Measurements from ENCODE around the gene PTPRD. TPM values are rescaled to one million over a fixed set of nuclear protein-coding genes. Genes with fewer than 3 reads are reported as not detected.

The PTPRD gene
- total and polyA plus RNA-seq, 2 donors (not counting 1 experiment from before 2014, with no cell fraction given) = 0.35 to 4.8 TPM

- Histone ChIP-seq H3K4me2 (ENCODE audit: extremely low read depth, insufficient read depth, low read length) (no peak overlapping the region), H4K20me1 (ENCODE audit: control insufficient read depth, extremely low read depth, insufficient read depth, low read length) (no peaks in the 10 kb centered on the region), H3K9ac (ENCODE audit: insufficient read depth, low read length) (no peak overlapping the region), H2AFZ (ENCODE audit: low read length) (no peak overlapping the region), H3K27me3 (ENCODE audit: control insufficient read depth, insufficient read depth, low read length) (no peaks in the 10 kb centered on the region), H3K4me1 (ENCODE audit: control insufficient read depth, extremely low read depth, insufficient read depth, low read length) (no peaks in the 10 kb centered on the region), H3K4me3 (replicated peaks in 1 of 4; ENCODE audit: control extremely low read depth in 1 of 4, insufficient read depth in 1 of 4, low read depth in 3 of 4, low read length in 4 of 4) (peak overlapping the region in 1 of 4 experiments; percentile 24), H3K27ac (ENCODE audit: insufficient read depth, low read length) (no peak overlapping the region), H3K36me3 (ENCODE audit: control insufficient read depth, insufficient read depth, low read length) (no peaks in the 10 kb centered on the region), H3K9me3 (ENCODE audit: control insufficient read depth, insufficient read depth, low read depth, low read length) (no peaks in the 10 kb centered on the region), H3K79me2 (ENCODE audit: control insufficient read depth, insufficient read depth, low read length) (no peaks in the 10 kb centered on the region)
- no peak for TF ChIP-seq CTCF (conservative IDR thresholded peaks at IDR 0.05 in 1 of 2, IDR thresholded peaks at IDR 0.05 in 1 of 2; ENCODE audit: low read depth in 1 of 2, low read length in 2 of 2)
- TF ChIP-seq EZH2 (IDR thresholded peaks at IDR 0.05; ENCODE audit: low read length, missing control alignments) = no peak
- no peak for DNase-seq (ENCODE audit: low read depth in 2 of 2)
Measured at GRCh38 chr9:8895106-8895860, 1717.5 kb downstream of the PTPRD start.

GRCh38 chr9:8890695-8891094 lies 1722.1 kb downstream of the PTPRD start:
- Histone ChIP-seq H3K36me3 (ENCODE audit: control insufficient read depth, insufficient read depth, low read length) (no peaks in the 10 kb centered on the region), H3K9ac (ENCODE audit: insufficient read depth, low read length) (no peak overlapping the region), H2AFZ (ENCODE audit: low read length) (no peak overlapping the region), H3K4me2 (ENCODE audit: extremely low read depth, insufficient read depth, low read length) (no peak overlapping the region), H3K4me3 (replicated peaks in 1 of 4; ENCODE audit: control extremely low read depth in 1 of 4, insufficient read depth in 1 of 4, low read depth in 3 of 4, low read length in 4 of 4) (no peak overlapping the region), H3K9me3 (ENCODE audit: control insufficient read depth, insufficient read depth, low read depth, low read length) (no peaks in the 10 kb centered on the region), H3K4me1 (ENCODE audit: control insufficient read depth, extremely low read depth, insufficient read depth, low read length) (no peaks in the 10 kb centered on the region), H3K79me2 (ENCODE audit: control insufficient read depth, insufficient read depth, low read length) (no peaks in the 10 kb centered on the region), H3K27ac (ENCODE audit: insufficient read depth, low read length) (no peak overlapping the region), H4K20me1 (ENCODE audit: control insufficient read depth, extremely low read depth, insufficient read depth, low read length) (no peaks in the 10 kb centered on the region), H3K27me3 (ENCODE audit: control insufficient read depth, insufficient read depth, low read length) (no peaks in the 10 kb centered on the region)
- DNase-seq (ENCODE audit: low read depth in 2 of 2) = no peak
- TF ChIP-seq CTCF (conservative IDR thresholded peaks at IDR 0.05 in 1 of 2, IDR thresholded peaks at IDR 0.05 in 1 of 2; ENCODE audit: low read depth in 1 of 2, low read length in 2 of 2) = no peak
- no peak for TF ChIP-seq EZH2 (IDR thresholded peaks at IDR 0.05; ENCODE audit: low read length, missing control alignments)

GRCh38 chr9:8889100-8889499 lies 1723.7 kb downstream of the PTPRD start:
- no peaks in the 10 kb centered on the region for H4K20me1 ChIP-seq (ENCODE audit: control insufficient read depth, extremely low read depth, insufficient read depth, low read length)
- no peak overlapping the region for H2AFZ ChIP-seq (ENCODE audit: low read length)
- DNase-seq (ENCODE audit: low read depth in 2 of 2) = no peak
- H3K4me2 ChIP-seq (ENCODE audit: extremely low read depth, insufficient read depth, low read length) = no peak overlapping the region
- TF ChIP-seq EZH2 (IDR thresholded peaks at IDR 0.05; ENCODE audit: low read length, missing control alignments) = no peak
- no peak overlapping the region for H3K27ac ChIP-seq (ENCODE audit: insufficient read depth, low read length)
- H3K27me3 ChIP-seq (ENCODE audit: control insufficient read depth, insufficient read depth, low read length) = no peaks in the 10 kb centered on the region
- H3K79me2 ChIP-seq (ENCODE audit: control insufficient read depth, insufficient read depth, low read length) = no peaks in the 10 kb centered on the region
- H3K9ac ChIP-seq (ENCODE audit: insufficient read depth, low read length) = no peak overlapping the region
- no peaks in the 10 kb centered on the region for H3K36me3 ChIP-seq (ENCODE audit: control insufficient read depth, insufficient read depth, low read length)
- H3K4me1 ChIP-seq (ENCODE audit: control insufficient read depth, extremely low read depth, insufficient read depth, low read length) = no peaks in the 10 kb centered on the region
- H3K4me3 ChIP-seq (replicated peaks in 1 of 4; ENCODE audit: control extremely low read depth in 1 of 4, insufficient read depth in 1 of 4, low read depth in 3 of 4, low read length in 4 of 4) = no peak overlapping the region
- H3K9me3 ChIP-seq (ENCODE audit: control insufficient read depth, insufficient read depth, low read depth, low read length) = no peaks in the 10 kb centered on the region

Measured in fibroblast of lung (primary cell).